GM12878 (cell line): ENCODE measurements around the gene ANOS1. TPM values are rescaled to one million over a fixed set of nuclear protein-coding genes. Genes with fewer than 3 reads are reported as not detected.

Experiments used
- ATAC-seq: fragments of 200-7000 bp; cut with Tn5 transposase; 3 replicates; pipeline ENCODE4 v1.9.1; 2020; ENCODE audit warnings: mild to moderate bottlenecking, moderate library complexity
- BruUV-seq: library from RNA; stranded (reverse); fragments of 400-500 nt; replicated peaks from 2 replicates; lab custom pipeline; 2021; lab: Mats Ljungman, UMichigan
- CTCF ChIA-PET: fragments of 300-600 bp; sonication (Branson Sonifier 250); formaldehyde crosslinking; extraction: SDS; loops from one replicate; lab custom pipeline; 2021; ENCODE audit warnings: inconsistent platforms; lab: Yijun Ruan, JAX
- POLR2A ChIA-PET: fragments of 350-600 bp; formaldehyde crosslinking; extraction: SDS; loops from one replicate; lab custom pipeline; 2021; ENCODE audit warnings: inconsistent platforms; lab: Charles Lee
- RAD21 ChIA-PET: fragments of 300-600 bp; sonication (Branson Sonifier 250); formaldehyde crosslinking; loops from one replicate; lab custom pipeline; 2023; ENCODE audit warnings: antibody characterized with exemption; ENCODE audit not compliant: unreplicated experiment; lab: Charles Lee
- SMC1A ChIA-PET: fragments of 300-600 bp; sonication (Branson Sonifier 250); formaldehyde crosslinking; loops from one replicate; lab custom pipeline; 2023; ENCODE audit not compliant: unreplicated experiment, uncharacterized antibody; lab: Charles Lee
- DNase-seq: peaks from one replicate; pipeline ENCODE4 v3.0.0-alpha.2; 2011; ENCODE audit warnings: low read depth, low spot score
- FAIRE-seq: peaks from 3 replicates; lab custom pipeline; 2011; peaks lifted over from hg19 to GRCh38; lab: Jason Lieb, UNC
- H2AFZ ChIP-seq: 2 replicates; pipeline ENCODE4 v1.6.0; 2011; ENCODE audit warnings: low read depth, low read length, control low read depth; ENCODE audit not compliant: control insufficient read depth
- H3K27ac ChIP-seq: 2 replicates; pipeline ENCODE4 v1.5.1; 2011; ENCODE audit warnings: control low read depth; ENCODE audit not compliant: control insufficient read depth, insufficient read depth
- H3K27me3 ChIP-seq, 2 experiments: replicated peaks in 1 of 2; 2 replicates each; pipeline versions ENCODE4 v1.6.0 to v1.6.1; 2011; ENCODE audit warnings: low read length in 1 of 2; ENCODE audit not compliant: control insufficient read depth in 2 of 2, insufficient read depth in 2 of 2
- H3K36me3 ChIP-seq, 2 experiments: 2 replicates each; pipeline ENCODE4 v1.5.1; 2011; ENCODE audit warnings: low read length in 1 of 2; ENCODE audit not compliant: control insufficient read depth in 2 of 2, insufficient read depth in 2 of 2
- H3K4me1 ChIP-seq: 2 replicates; pipeline ENCODE4 v1.6.1; 2011; ENCODE audit warnings: mild to moderate bottlenecking, low read length, moderate library complexity, mixed read lengths; ENCODE audit not compliant: control insufficient read depth, insufficient read depth
- H3K4me2 ChIP-seq: 2 replicates; pipeline ENCODE4 v1.6.0; 2011; ENCODE audit warnings: control low read depth; ENCODE audit not compliant: control insufficient read depth, insufficient read depth
- H3K4me3 ChIP-seq: fragments of 200-600 bp; sonication (generic); 2 replicates; pipeline ENCODE4 v1.5.1; 2016
- H3K79me2 ChIP-seq: 2 replicates; pipeline ENCODE4 v1.6.0; 2011; ENCODE audit warnings: low read length; ENCODE audit not compliant: control insufficient read depth, insufficient read depth
- H3K9ac ChIP-seq: 2 replicates; pipeline ENCODE4 v1.8.0; 2011; ENCODE audit warnings: low read length, control low read depth, mixed read lengths; ENCODE audit not compliant: control insufficient read depth, insufficient read depth
- H3K9me3 ChIP-seq: replicated peaks from 3 replicates; pipeline ENCODE4 v1.5.1; 2011; ENCODE audit warnings: mild to moderate bottlenecking, low read length; ENCODE audit not compliant: control insufficient read depth, insufficient read depth
- H4K20me1 ChIP-seq: 2 replicates; pipeline ENCODE4 v1.6.0; 2011; ENCODE audit not compliant: control insufficient read depth, insufficient read depth
- BMI1 ChIP-seq: fragments of 450-650 bp; IDR thresholded peaks from 2 replicates; pipeline ENCODE4 v1.6.1; 2016; ENCODE audit warnings: mild to moderate bottlenecking, moderate library complexity, borderline replicate concordance
- ESRRA ChIP-seq: IDR thresholded peaks from 2 replicates; pipeline ENCODE4 v1.6.1; 2012; ENCODE audit warnings: mild to moderate bottlenecking, low read length, improper control_type of control experiment
- FOS ChIP-seq: IDR thresholded peaks from 3 replicates; pipeline ENCODE4 v1.6.1; 2011; ENCODE audit warnings: borderline replicate concordance; ENCODE audit not compliant: insufficient read length; ENCODE audit errors: extremely low read depth
- NFYB ChIP-seq: IDR thresholded peaks from 2 replicates; pipeline ENCODE4 v1.6.1; 2011; ENCODE audit warnings: low read depth, mild to moderate bottlenecking, low read length, improper control_type of control experiment, moderate library complexity; ENCODE audit not compliant: insufficient read depth
- NKRF ChIP-seq: fragments of 450-650 bp; conservative IDR thresholded peaks from 2 replicates; pipeline ENCODE4 v1.6.1; 2017; ENCODE audit warnings: mild to moderate bottlenecking, moderate library complexity
- PML ChIP-seq: IDR thresholded peaks from 2 replicates; pipeline ENCODE4 v1.6.1; 2012; ENCODE audit warnings: low read length, inconsistent platforms
- ZSCAN29 ChIP-seq: fragments of 450-650 bp; IDR thresholded peaks from 2 replicates; pipeline ENCODE4 v1.6.1; 2017; ENCODE audit warnings: mild to moderate bottlenecking, moderate library complexity
- WGBS: methylation state at CpG from one replicate; pipeline ENCODE4 v1.1.6; 2016; ENCODE audit warnings: low lambda C conversion rate; ENCODE audit not compliant: insufficient replicate concordance, insufficient coverage; ENCODE audit errors: missing lambda C conversion rate; 5-methylcytosine and 5-hydroxymethylcytosine counted together
- in situ Hi-C: fragments of 300-500 bp; cut with MboI; formaldehyde crosslinking; loops from 9 replicates; pipeline ENCODE4 v1.14.3; 2018; ENCODE audit warnings: mixed read lengths
- intact Hi-C: fragments of 100-400 bp; cut with micrococcal nuclease; formaldehyde crosslinking; loops from one replicate; pipeline ENCODE4 v1.14.2; 2022; ENCODE audit not compliant: unreplicated experiment
- polyA plus RNA-seq, 11 experiments: library from polyadenylated mRNA; depleted of rRNA in 4 of 11; unstranded in 6 of 11; stranded (reverse) in 5 of 11; fragments of >200 nt; fragmentation: Nextera tagmentation in 4 of 11; fragmentation: Illumina TruSeq in 1 of 11; extraction: Ambion mirVana in 4 of 11; extraction: Trizol in 1 of 11; gene quantifications; 1 replicate in 1 of 11; 2 replicates in 10 of 11; pipeline versions ENCODE4 v1.2.1 to v1.2.3, GENCODE V29; 2011 to 2016; ENCODE audit warnings: inconsistent platforms in 2 of 11, missing spikeins in 2 of 11, low read depth in 1 of 11
- total RNA-seq, 4 experiments: library from RNA; depleted of rRNA in 3 of 4; stranded (reverse); fragments of >200 nt in 3 of 4; fragmentation: Illumina TruSeq in 1 of 4; extraction: Trizol in 1 of 4; gene quantifications; 2 replicates each; pipeline versions ENCODE4 v1.2.1 to v1.2.3, GENCODE V29; 2013 to 2021
- TF ChIP-seq, protein P1 (sequence below): IDR thresholded peaks from 2 replicates; pipeline ENCODE4 v1.6.1; 2011; ENCODE audit warnings: borderline replicate concordance, low read depth, mild to moderate bottlenecking, moderate library complexity, mixed read lengths, low read length; ENCODE audit not compliant: insufficient read depth; ENCODE audit errors: extremely low read length
- TF ChIP-seq, protein P2 (sequence below): fragments of 450-650 bp; formaldehyde crosslinking; IDR thresholded peaks from 2 replicates; pipeline ENCODE4 v1.4.0; 2022; ENCODE audit warnings: mild to moderate bottlenecking, moderate library complexity

ANOS1 gene
- total and polyA plus RNA-seq, 10 of the 15 experiments (the other 5 are each of a cell fraction or from before 2014, with no cell fraction given) = under 0.01 to 4.0 (median 0.03) TPM; not detected in 3

DNA sequence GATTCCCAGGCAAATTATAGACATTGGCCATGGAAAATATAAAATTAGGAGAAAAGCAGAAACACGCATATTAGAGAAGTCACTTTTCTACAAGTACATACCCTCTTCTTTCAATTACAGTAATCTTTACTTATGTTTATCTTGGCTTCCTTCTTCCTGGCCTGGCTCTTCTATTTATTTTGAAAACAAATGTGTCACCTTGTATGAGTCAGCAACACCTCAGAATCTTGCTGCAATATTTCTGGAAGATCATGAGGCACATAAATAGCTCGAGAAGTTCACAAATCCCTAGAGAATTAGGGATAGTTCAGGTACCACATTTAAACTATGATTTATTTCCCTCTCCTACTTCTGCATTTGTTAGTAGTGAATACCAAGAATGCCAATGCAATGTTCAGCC is 124.6 kb downstream of the ANOS1 start (continued):
- TF ChIP-seq NKRF (no peak), ESRRA (no peak), PML (no peak), BMI1 (no peak), FOS (no peak), NFYB (no peak)
- TF ChIP-seq, protein P1, sequence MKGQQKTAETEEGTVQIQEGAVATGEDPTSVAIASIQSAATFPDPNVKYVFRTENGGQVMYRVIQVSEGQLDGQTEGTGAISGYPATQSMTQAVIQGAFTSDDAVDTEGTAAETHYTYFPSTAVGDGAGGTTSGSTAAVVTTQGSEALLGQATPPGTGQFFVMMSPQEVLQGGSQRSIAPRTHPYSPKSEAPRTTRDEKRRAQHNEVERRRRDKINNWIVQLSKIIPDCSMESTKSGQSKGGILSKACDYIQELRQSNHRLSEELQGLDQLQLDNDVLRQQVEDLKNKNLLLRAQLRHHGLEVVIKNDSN = no peak

- no TSS peak for BruUV-seq
- Histone ChIP-seq H3K4me2 (no peak overlapping the region), H3K79me2 (no peaks in the 10 kb centered on the region), H3K27me3 (no peaks in the 10 kb centered on the region), H2AFZ (no peak overlapping the region), H3K9me3 (no peaks in the 10 kb centered on the region), H3K36me3 (no peaks in the 10 kb centered on the region), H3K9ac (no peak overlapping the region), H3K4me1 (no peaks in the 10 kb centered on the region), H3K4me3 (no peak overlapping the region), H3K27ac (no peak overlapping the region), H4K20me1 (no peaks in the 10 kb centered on the region)
- TF ChIP-seq, protein P2, sequence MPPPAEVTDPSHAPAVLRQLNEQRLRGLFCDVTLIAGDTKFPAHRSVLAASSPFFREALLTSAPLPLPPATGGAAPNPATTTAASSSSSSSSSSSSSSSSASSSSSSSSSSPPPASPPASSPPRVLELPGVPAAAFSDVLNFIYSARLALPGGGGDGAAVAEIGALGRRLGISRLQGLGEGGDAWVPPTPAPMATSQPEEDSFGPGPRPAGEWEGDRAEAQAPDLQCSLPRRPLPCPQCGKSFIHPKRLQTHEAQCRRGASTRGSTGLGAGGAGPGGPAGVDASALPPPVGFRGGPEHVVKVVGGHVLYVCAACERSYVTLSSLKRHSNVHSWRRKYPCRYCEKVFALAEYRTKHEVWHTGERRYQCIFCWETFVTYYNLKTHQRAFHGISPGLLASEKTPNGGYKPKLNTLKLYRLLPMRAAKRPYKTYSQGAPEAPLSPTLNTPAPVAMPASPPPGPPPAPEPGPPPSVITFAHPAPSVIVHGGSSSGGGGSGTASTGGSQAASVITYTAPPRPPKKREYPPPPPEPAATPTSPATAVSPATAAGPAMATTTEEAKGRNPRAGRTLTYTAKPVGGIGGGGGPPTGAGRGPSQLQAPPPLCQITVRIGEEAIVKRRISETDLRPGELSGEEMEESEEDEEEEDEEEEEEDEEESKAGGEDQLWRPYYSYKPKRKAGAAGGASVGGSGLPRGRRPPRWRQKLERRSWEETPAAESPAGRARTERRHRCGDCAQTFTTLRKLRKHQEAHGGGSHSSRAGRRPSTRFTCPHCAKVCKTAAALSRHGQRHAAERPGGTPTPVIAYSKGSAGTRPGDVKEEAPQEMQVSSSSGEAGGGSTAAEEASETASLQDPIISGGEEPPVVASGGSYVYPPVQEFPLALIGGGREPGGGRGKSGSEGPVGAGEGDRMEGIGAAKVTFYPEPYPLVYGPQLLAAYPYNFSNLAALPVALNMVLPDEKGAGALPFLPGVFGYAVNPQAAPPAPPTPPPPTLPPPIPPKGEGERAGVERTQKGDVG (CRISPR knock-in tag) = no peak
- TF ChIP-seq ZSCAN29 (no peak), PML (no peak)
- ChIA-PET CTCF (no interaction called here), RAD21 (no interaction called here), POLR2A (no interaction called here), SMC1A (no interaction called here)
- FAIRE-seq (no peak), DNase-seq (no peak), ATAC-seq (no peak)
- in situ Hi-C loops (no loop called here), intact Hi-C loops (no loop called here)
- WGBS = 9% methylated on average over 5 of the region's 5 CpGs
Observed at GRCh38 chrX:8604131-8604530, 127.8 kb downstream of the ANOS1 start.
